Measurements from ENCODE around the gene IL17REL. TPM values are rescaled to one million over a fixed set of nuclear protein-coding genes. Genes with fewer than 3 reads are reported as not detected.

The IL17REL gene
- total and polyA plus RNA-seq, 10 of the 15 experiments (the other 5 are each of a cell fraction or from before 2014, with no cell fraction given) = 0.03 TPM; not detected in 9

DNA sequence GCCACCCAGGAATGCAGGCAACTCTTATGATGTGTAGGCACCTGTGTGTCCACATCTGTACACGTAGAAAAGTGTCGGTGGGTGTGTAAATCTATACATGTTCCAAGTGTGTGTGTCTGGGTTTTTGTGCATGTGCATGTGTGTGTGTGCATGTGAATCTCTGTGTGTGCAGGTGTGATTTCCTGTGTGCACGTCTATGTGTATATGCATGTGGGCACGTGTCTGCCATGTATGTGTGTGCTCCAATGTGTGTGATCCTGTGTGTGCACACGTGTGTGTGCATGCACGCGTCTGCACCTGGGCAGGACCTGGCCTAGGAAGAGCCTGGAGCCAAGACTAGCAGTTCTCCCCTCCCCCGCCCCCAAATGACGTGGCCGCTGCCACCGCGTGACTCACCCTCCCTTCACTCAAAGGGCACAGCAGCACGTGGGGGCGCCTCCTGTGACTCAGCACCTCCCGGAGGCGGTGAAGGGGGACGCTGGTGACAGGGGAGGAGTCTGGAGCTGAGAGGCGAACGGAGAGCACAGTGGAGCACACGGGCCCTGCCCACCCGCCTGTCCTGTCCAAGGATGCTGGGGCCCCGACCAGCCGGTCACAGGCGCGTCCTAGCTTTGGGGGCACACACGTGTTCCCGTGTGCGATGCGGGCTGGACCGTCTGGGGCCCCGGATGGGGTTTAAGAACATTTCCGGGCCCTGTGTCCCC lies 41.9 kb downstream of the IL17REL start (continued):
- TF ChIP-seq ATF3 (IDR thresholded peaks at IDR 0.05; ENCODE audit: borderline replicate concordance, extremely low read depth, low read depth, low read length) (peak; percentile 75; the same call in 1 of the 2 replicates), ZNF217 (IDR thresholded peaks at IDR 0.05) (no peak), RCOR1 (conservative IDR thresholded peaks at IDR 0.05; ENCODE audit: low read depth, low read length) (peak; percentile 88; the same call in 1 of the 2 replicates), BMI1 (IDR thresholded peaks at IDR 0.05; ENCODE audit: borderline replicate concordance) (no peak), GATAD2B (conservative IDR thresholded peaks at IDR 0.05; ENCODE audit: low read depth) (no peak; the same call in 1 of the 2 replicates), TAF1 (IDR thresholded peaks at IDR 0.05; ENCODE audit: borderline replicate concordance, low read depth, low read length) (peak; percentile 41; the same call in 1 of the 2 replicates), KLF5 (IDR thresholded peaks at IDR 0.05; ENCODE audit: partially characterized antibody) (peak; percentile 54), ZBED1 (IDR thresholded peaks at IDR 0.05; ENCODE audit: borderline replicate concordance) (peak; percentile 13; the same call in 1 of the 2 replicates), ASH2L (IDR thresholded peaks at IDR 0.05; ENCODE audit: borderline replicate concordance, low read depth) (no peak), SMC3 (IDR thresholded peaks at IDR 0.05; ENCODE audit: borderline replicate concordance, low read length) (0 out of 2 replicates have a peak, but pooled peaks have one; percentile 5), KAT2A (conservative IDR thresholded peaks at IDR 0.05; ENCODE audit: control insufficient read depth, low read depth, low read length) (no peak), PAX5 (IDR thresholded peaks at IDR 0.05; ENCODE audit: borderline replicate concordance, low read depth, low read length) (peak; percentile 65; the same call in 1 of the 2 replicates), POLR2A (IDR thresholded peaks at IDR 0.05; ENCODE audit: low read depth, low read length) (peak; percentile 91), STAT1 (conservative IDR thresholded peaks at IDR 0.05) (no peak), SRF (IDR thresholded peaks at IDR 0.05; ENCODE audit: low read depth in 2 of 2, low read length in 2 of 2) (no peak)
- TF ChIP-seq, protein P1, sequence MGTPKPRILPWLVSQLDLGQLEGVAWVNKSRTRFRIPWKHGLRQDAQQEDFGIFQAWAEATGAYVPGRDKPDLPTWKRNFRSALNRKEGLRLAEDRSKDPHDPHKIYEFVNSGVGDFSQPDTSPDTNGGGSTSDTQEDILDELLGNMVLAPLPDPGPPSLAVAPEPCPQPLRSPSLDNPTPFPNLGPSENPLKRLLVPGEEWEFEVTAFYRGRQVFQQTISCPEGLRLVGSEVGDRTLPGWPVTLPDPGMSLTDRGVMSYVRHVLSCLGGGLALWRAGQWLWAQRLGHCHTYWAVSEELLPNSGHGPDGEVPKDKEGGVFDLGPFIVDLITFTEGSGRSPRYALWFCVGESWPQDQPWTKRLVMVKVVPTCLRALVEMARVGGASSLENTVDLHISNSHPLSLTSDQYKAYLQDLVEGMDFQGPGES (IDR thresholded peaks at IDR 0.05) = no peak
- TF ChIP-seq, protein P2, sequence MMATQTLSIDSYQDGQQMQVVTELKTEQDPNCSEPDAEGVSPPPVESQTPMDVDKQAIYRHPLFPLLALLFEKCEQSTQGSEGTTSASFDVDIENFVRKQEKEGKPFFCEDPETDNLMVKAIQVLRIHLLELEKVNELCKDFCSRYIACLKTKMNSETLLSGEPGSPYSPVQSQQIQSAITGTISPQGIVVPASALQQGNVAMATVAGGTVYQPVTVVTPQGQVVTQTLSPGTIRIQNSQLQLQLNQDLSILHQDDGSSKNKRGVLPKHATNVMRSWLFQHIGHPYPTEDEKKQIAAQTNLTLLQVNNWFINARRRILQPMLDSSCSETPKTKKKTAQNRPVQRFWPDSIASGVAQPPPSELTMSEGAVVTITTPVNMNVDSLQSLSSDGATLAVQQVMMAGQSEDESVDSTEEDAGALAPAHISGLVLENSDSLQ (IDR thresholded peaks at IDR 0.05) = peak; percentile 97
- TF ChIP-seq, protein P3, sequence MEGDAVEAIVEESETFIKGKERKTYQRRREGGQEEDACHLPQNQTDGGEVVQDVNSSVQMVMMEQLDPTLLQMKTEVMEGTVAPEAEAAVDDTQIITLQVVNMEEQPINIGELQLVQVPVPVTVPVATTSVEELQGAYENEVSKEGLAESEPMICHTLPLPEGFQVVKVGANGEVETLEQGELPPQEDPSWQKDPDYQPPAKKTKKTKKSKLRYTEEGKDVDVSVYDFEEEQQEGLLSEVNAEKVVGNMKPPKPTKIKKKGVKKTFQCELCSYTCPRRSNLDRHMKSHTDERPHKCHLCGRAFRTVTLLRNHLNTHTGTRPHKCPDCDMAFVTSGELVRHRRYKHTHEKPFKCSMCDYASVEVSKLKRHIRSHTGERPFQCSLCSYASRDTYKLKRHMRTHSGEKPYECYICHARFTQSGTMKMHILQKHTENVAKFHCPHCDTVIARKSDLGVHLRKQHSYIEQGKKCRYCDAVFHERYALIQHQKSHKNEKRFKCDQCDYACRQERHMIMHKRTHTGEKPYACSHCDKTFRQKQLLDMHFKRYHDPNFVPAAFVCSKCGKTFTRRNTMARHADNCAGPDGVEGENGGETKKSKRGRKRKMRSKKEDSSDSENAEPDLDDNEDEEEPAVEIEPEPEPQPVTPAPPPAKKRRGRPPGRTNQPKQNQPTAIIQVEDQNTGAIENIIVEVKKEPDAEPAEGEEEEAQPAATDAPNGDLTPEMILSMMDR (IDR thresholded peaks at IDR 0.05 in 2 of 3, conservative IDR thresholded peaks at IDR 0.05 in 1 of 3; ENCODE audit: control insufficient read depth in 2 of 3, extremely low read depth in 1 of 3, insufficient read depth in 1 of 3, low read depth in 3 of 3, low read length in 3 of 3) = no peak
- TF ChIP-seq, protein P4, sequence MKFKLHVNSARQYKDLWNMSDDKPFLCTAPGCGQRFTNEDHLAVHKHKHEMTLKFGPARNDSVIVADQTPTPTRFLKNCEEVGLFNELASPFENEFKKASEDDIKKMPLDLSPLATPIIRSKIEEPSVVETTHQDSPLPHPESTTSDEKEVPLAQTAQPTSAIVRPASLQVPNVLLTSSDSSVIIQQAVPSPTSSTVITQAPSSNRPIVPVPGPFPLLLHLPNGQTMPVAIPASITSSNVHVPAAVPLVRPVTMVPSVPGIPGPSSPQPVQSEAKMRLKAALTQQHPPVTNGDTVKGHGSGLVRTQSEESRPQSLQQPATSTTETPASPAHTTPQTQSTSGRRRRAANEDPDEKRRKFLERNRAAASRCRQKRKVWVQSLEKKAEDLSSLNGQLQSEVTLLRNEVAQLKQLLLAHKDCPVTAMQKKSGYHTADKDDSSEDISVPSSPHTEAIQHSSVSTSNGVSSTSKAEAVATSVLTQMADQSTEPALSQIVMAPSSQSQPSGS (IDR thresholded peaks at IDR 0.05; ENCODE audit: low read length) = no peak
- TF ChIP-seq, protein P5, sequence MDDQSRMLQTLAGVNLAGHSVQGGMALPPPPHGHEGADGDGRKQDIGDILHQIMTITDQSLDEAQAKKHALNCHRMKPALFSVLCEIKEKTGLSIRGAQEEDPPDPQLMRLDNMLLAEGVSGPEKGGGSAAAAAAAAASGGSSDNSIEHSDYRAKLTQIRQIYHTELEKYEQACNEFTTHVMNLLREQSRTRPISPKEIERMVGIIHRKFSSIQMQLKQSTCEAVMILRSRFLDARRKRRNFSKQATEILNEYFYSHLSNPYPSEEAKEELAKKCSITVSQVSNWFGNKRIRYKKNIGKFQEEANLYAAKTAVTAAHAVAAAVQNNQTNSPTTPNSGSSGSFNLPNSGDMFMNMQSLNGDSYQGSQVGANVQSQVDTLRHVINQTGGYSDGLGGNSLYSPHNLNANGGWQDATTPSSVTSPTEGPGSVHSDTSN (IDR thresholded peaks at IDR 0.05; ENCODE audit: insufficient replicate concordance, low read depth, low read length) = peak; percentile 91
- TF ChIP-seq, protein P6, sequence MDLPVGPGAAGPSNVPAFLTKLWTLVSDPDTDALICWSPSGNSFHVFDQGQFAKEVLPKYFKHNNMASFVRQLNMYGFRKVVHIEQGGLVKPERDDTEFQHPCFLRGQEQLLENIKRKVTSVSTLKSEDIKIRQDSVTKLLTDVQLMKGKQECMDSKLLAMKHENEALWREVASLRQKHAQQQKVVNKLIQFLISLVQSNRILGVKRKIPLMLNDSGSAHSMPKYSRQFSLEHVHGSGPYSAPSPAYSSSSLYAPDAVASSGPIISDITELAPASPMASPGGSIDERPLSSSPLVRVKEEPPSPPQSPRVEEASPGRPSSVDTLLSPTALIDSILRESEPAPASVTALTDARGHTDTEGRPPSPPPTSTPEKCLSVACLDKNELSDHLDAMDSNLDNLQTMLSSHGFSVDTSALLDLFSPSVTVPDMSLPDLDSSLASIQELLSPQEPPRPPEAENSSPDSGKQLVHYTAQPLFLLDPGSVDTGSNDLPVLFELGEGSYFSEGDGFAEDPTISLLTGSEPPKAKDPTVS (IDR thresholded peaks at IDR 0.05; ENCODE audit: low read depth, low read length) = no peak
